Measurements from ENCODE around the gene KCNQ5. TPM values are rescaled to one million over a fixed set of nuclear protein-coding genes. Genes with fewer than 3 reads are reported as not detected.

KCNQ5 gene
- total RNA-seq, 1 donor from 2014 or later: 0.11 TPM

- DNase-seq: no peak
- Histone ChIP-seq H3K4me1 (no peaks in the 10 kb centered on the region), H3K9me3 (replicated peaks) (no peaks in the 10 kb centered on the region), H3K4me3 (no peak overlapping the region), H3K36me3 (no peaks in the 10 kb centered on the region), H3K27me3 (ENCODE audit: low read depth) (no peaks in the 10 kb centered on the region), H3K27ac (replicated peaks) (no peak overlapping the region)
- TF ChIP-seq CTCF (IDR thresholded peaks at IDR 0.05; ENCODE audit: borderline replicate concordance): no peak
- intact Hi-C loops (cut with micrococcal nuclease): no loop called here
Measured at GRCh38 chr6:72966628-72967280, 344.9 kb downstream of the KCNQ5 start.

- no peak for DNase-seq
- intact Hi-C loops (cut with micrococcal nuclease): no loop called here
- H3K9me3 ChIP-seq (replicated peaks): no peaks in the 10 kb centered on the region
- no peaks in the 10 kb centered on the region for H3K4me1 ChIP-seq
- H3K27me3 ChIP-seq (ENCODE audit: low read depth): no peaks in the 10 kb centered on the region
- H3K4me3 ChIP-seq: no peak overlapping the region
- H3K27ac ChIP-seq (replicated peaks): no peak overlapping the region
- no peaks in the 10 kb centered on the region for H3K36me3 ChIP-seq
- TF ChIP-seq CTCF (IDR thresholded peaks at IDR 0.05; ENCODE audit: borderline replicate concordance): no peak
Measured at GRCh38 chr6:72967329-72967728, 345.5 kb downstream of the KCNQ5 start.

- Histone ChIP-seq H3K4me3 (no peak overlapping the region), H3K4me1 (no peaks in the 10 kb centered on the region), H3K36me3 (no peaks in the 10 kb centered on the region), H3K9me3 (replicated peaks) (no peaks in the 10 kb centered on the region), H3K27me3 (ENCODE audit: low read depth) (no peaks in the 10 kb centered on the region), H3K27ac (replicated peaks) (no peak overlapping the region)
- intact Hi-C loops (cut with micrococcal nuclease): no loop called here
- no peak for DNase-seq
- no peak for TF ChIP-seq CTCF (IDR thresholded peaks at IDR 0.05; ENCODE audit: borderline replicate concordance)
Measured at GRCh38 chr6:72968704-72969103, 346.8 kb downstream of the KCNQ5 start.

GRCh38 chr6:72969666-72970065 lies 347.8 kb downstream of the KCNQ5 start:
- intact Hi-C loops (cut with micrococcal nuclease): no loop called here
- H3K27ac ChIP-seq (replicated peaks): no peak overlapping the region

GRCh38 chr6:72972579-72972978 lies 350.7 kb downstream of the KCNQ5 start:
- intact Hi-C loops (cut with micrococcal nuclease): no loop called here
- no peak overlapping the region for H3K27ac ChIP-seq (replicated peaks)

More at GRCh38 chr6:72969666-72970065, 347.8 kb downstream of the KCNQ5 start:
- DNase-seq: no peak
- Histone ChIP-seq H3K4me1 (no peaks in the 10 kb centered on the region), H3K36me3 (no peaks in the 10 kb centered on the region), H3K9me3 (replicated peaks) (no peaks in the 10 kb centered on the region), H3K4me3 (no peak overlapping the region), H3K27me3 (ENCODE audit: low read depth) (no peaks in the 10 kb centered on the region)
- TF ChIP-seq CTCF (IDR thresholded peaks at IDR 0.05; ENCODE audit: borderline replicate concordance): no peak

More at GRCh38 chr6:72972579-72972978, 350.7 kb downstream of the KCNQ5 start:
- H3K4me1 ChIP-seq: no peaks in the 10 kb centered on the region
- H3K4me3 ChIP-seq: no peak overlapping the region
- no peaks in the 10 kb centered on the region for H3K9me3 ChIP-seq (replicated peaks)
- H3K36me3 ChIP-seq: no peaks in the 10 kb centered on the region
- H3K27me3 ChIP-seq (ENCODE audit: low read depth): no peaks in the 10 kb centered on the region
- no peak for DNase-seq
- TF ChIP-seq CTCF (IDR thresholded peaks at IDR 0.05; ENCODE audit: borderline replicate concordance): no peak
